Measurements from ENCODE around the gene MIEF1.

The MIEF1 gene

DNA sequence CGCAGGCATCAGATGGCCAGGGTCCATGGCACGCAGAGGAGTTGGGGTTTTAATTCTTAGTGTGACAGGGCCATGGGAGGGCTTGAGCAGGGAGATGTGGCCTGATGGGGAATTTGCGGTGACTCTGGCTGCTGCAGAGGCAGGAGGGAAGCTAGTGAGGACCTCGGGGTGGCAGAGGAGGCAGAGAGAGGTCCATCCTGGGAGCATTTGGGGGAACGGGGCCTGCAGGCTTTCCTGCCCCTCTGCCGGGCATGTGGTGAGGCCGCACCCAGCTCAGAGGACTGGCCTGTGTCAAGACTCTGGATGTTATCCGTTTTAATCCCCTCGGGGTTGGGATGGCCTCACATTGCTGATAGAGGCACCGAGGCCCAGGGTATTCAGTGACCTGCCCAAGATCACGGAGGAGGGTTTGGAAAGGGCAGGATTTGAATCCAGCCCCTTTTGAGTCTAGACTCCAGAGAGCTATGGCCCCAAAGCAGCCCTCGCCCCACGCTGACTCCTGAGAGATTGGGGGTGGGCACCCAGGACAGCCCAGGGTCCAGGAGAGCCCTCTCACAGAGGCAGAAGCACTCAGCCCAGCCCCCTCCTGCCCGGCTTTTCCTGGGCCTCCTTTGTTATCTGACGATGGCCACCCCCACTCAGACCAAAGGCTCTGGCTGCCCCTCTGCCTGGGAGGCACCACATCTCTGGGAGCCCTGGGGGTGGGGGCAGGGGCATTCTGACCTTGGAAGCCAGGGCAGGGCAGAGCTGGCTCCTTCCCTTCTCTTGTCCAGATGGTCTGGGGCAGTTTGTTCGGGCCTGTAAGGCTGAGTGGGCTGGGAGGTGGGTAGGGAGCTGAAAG is 31.4 kb upstream of the MIEF1 start:
- no peak for DNase-seq (ENCODE audit: low read depth, low spot score)

DNA sequence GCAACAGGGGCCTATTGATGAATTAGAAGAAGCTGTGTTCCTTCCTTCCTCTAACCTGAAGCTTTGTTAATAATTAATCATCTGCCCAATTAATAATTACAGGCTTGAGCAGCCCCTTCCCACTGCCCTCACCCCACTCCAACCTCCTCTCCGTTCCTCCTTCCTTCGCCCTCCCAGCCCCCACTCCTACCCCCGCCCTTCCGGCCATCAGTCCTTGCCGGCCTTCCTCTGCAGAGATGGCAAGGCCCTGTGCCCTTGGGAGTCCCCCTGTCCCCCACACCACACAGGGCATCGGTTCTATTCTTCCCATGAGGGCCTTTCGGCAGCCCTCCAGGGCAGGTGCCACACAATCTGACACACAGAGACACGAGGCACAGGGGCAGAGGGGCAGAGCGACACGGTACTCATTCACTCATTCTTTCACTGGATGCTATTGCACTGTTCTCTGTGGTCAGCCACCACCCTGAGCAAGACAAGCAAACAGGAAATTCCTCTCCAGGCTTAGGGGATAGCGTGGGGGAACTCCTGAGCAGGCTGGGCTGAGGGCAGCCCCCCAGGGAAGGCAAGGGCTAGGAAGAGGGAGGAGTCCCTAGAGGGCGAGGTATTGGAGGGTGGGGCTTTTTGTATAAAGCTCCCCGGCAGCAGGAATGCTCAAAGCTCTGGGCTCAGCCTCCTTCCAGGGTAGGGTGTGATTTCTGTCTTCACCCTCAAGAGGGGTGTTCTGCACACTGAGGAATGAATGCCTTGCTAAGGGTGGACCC is 30.5 kb upstream of the MIEF1 start:
- DNase-seq (ENCODE audit: low read depth, low spot score): peak; percentile 72

DNA sequence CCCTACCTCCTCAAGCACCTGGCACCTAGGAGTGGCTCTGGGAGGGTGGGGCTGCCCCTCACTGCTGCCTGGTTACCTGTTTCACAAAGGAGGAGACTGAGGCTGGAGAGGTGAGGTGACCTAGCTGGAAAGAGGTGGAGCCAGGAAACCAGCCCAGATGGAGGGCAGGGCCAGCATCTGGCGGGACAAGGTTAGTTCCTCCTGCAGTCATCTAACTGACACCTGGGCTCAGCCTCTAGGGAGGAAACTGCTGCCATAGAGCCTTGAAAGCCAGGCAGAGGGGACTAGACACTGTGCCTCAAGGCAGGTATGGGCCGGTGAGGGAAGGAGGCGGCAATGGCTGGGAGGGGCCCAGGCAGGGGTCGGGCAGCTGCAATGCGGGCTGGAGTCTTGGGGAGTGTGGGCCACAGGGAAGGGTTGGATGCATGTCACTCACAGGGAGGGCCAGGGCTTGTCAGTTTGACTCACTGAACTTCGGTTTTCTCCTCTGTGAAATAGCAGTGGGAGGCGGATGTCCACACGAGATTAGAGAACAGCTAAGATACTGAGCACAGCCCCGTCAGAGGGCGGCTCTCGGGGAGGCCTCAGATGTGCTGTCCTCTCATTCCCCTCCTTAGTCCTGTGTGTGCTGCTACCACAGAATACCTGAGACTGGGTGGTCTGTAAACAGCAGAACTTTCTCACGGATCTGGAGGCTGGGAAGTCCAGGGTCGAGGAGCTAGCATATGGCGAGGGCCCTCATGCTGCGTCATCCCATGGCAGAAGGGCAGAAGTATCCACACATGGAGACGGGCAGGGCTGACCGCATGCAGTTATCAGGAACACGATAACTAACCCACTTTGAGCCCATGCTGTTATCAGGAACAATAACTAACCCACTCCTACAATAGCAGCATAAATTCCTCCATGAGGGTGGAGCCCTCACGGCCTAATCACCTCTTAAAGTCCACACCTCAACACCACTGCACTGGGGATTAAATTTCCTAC is 29.2 kb upstream of the MIEF1 start:
- DNase-seq (ENCODE audit: low read depth, low spot score): no peak

DNA sequence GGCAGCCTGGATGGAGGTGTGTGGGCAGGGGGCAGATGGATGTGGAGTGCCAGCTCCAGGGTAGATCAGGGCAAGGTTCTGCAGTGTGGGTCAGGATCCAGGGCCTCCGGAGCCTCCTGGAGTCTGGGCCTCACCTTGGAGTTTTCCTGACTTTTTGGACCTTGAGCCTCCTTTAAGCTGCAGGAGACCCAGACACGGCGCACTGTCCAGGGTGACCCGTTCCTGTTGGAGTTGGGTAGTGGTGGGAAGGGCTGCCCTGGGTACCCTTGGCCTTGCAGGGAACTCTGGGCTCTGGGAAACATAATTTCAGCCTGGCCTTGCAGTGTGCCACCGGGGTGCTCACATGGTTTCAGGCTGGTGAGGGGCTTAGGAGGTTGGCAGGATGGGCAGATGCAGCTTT is 28.2 kb upstream of the MIEF1 start:
- DNase-seq (ENCODE audit: low read depth, low spot score): no peak

DNA sequence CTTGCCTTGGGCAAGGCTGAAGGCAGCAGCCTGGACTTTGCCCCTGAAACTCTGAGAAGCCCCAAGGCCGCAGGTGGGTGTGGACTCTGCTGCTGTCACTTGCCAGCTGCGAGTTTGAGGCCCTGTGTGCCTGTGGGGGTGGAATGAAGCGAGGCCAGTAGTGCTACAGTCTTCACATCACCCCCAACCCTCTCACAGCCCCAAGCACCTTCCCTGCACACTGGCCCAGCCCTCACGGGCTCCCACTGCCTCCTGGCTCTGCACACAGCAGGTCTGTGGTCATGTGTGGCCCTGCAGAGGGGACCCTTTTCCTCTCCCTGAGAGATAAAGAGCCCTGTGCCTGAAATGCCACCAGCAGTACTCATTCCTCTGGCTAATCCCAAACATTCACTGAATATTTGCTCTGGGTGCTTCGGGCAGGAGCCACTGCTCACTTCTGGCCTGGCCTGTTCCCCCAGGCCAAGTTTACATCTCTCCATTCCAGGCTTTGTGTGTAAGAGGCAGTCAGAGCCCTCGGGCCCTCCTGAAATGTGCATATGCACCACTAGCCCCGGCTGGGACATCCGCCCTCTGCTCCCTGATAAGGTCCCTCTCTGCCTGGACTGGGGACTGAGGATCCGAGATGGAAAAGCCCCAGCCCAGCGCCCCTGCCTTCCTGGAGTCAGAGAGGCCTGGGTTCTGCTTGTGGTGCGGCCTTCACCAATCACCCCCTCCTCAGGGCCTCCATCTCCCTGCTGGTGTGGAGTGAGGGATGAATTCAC is 27.6 kb upstream of the MIEF1 start:
- DNase-seq (ENCODE audit: low read depth, low spot score): peak; percentile 44

DNA sequence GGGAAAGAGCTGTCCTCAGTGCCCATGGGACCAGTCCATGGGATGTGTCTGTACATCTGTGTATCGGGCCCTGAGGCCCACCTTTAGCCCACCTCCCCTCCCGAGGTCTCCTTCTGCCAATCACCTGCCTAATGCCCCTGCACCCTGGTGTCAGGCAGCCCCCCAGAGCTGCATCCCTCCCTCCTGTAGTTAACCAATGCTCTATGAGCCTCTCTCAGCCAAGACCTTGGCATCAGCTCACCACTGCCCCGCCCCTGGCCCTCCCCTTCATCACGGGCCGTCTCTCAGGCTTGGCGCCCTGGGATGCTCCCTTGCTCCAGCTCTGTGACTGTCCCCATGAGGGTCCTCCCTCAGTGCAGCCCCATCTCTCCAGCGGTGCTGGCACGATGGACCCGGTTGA is 26.8 kb upstream of the MIEF1 start:
- no peak for DNase-seq (ENCODE audit: low read depth, low spot score)

DNA sequence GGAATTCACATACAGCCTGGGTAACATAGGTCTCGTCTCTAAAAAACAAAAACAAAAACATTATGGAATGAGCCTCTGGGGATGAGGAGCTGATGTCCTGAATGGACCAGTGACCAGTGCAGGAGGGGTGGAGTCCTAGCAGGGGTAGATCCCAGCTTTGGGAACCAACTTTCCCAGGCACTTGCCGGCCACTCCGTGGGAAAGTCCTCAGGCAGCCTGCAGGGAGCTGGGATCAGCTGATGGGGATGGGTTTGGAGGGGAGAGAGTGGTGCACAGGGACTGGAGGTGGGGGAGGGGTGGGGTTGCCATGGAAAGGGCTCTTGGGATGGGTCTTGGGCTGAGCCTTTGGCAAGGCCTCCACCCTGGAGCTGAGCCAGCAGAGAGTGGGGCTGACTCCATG is 26.2 kb upstream of the MIEF1 start:
- no peak for DNase-seq (ENCODE audit: low read depth, low spot score)

DNA sequence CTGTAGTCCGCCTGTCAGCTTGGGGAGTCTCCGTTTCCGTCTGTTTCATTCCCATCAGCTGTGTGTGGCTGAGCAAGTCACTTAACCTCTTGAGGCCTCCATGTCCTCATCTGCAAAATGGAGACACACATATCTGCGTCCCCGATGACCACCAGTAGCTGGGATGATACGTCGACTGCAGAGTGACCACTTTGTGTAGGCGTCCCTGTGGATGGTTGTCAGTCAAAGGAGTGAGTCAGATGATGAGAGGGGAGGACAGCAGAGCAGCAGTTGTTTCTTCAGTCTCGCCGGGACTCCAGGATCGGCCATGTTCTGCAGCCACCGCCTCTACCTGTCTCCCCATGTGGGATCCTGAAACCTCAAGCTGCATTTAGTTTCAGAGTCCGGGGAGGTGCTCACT is 25.4 kb upstream of the MIEF1 start:
- DNase-seq (ENCODE audit: low read depth, low spot score): no peak

DNA sequence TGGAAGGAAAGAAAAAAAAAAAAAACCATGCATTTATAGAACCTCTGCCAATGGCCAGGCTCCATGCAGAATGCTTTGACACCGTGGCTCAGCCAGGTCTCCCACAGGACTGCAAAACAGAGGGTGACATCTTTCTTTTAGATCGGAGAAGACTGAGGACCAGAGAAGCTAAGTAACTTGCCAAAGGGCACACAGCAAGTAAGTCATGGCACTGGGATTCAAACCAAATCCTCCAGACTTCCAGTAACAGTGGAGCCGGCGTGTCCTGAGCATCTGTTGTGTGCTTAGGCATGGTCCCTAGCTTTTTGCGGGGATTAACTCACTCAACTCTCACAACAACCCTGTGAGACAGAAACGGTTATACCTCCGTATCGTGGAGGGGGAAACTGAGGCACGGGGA is 24.5 kb upstream of the MIEF1 start:
- no peak for DNase-seq (ENCODE audit: low read depth, low spot score)

DNA sequence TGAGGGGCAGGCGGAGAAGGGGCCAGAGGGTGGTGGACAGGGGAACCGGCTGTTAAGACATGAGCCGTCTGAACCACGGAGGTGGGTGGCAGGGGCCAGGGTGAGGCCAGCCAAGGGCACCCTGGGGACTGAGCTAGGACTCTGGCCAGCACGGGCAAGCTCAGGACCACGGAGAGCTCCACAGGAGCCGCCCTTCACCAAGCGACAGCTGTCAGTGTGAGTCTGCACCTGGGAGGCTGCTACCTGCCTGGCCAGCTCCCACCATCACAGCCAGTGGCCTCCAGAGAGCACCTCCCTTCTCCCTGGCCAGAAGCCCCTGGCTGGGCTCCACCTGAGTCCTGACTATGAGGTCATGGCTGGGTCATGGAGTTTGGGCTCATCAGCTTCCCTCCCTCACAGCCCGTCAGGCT is 23.6 kb upstream of the MIEF1 start:
- DNase-seq (ENCODE audit: low read depth, low spot score): peak; percentile 53

DNA sequence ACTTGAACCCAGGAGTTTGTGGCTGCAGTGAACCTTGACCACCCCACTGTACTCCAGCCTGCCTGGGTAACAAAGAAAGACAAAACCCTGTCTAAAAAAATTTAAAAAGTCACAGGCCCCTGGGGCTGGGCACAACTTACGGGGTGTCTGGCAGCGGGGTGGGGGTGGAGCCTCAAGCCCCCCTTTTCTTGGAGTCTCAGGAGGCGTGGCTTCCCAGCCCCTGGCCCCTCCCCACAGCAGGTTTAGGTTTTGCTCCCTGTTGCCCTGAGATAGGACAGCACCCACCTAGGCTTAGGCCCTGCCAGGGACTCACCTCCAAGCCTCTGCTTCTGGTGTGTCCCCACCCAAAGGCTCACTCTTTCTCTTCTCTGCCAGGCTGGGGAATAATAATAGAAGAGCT is 22.8 kb upstream of the MIEF1 start:
- no peak for DNase-seq (ENCODE audit: low read depth, low spot score)

DNA sequence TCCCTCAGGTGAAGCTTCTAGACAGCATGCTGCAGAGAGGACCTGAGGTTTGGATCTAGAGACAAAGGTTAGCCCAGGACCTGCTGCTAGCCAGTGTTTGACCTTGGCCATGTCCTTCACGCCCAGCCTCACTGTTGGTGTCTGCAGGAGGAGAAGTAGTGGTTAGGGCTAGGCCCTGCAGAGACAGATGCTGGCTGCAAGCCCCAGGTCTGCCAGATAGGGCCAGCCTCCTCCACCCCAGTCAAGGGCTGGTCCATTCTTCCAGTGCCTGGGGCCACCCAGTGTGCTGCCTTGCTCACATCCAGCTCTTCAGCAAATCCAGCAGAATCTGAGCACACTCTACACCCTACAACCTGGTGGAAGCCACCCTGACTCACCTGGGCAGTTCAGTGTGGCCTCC is 21.5 kb upstream of the MIEF1 start:
- no peak for DNase-seq (ENCODE audit: low read depth, low spot score)

DNA sequence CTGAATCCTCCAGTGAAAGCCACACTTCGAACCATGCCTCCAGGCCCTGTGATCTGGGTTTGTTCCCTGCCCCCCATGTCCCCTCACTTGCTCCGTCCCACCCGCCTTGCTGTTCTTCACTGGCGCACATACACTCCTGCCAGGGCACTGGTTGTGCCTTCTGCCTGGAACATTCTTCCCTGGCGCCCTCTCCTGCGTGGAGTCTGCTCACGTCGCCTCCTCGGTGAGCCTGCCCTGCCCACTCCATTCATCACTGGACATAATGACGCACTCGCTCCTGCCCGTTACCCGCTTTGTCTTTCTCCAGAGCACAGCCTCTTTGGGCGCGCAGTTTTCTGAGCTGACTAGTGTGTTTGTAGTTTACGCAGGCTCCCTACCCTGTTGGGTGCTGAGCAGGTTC is 21.0 kb upstream of the MIEF1 start:
- DNase-seq (ENCODE audit: low read depth, low spot score): peak; percentile 22

DNA sequence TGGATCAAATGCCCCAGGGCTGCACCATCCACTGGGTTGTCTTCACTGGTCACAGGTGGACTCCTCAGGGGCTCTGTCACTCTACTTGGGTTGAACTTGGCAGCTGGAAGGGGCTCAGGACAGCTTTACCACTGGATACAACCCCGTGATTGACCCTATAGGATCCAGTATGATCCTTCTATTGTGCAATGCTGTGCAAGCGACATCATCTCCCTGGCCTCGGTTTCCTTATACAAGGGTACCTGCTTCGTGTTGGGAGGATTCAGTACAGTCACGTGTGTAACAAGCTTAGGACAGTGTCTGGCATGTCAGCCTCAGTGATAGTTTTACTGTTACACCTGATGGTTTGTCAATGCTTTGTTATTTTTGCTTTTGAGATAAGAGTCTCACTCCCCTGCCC is 20.5 kb upstream of the MIEF1 start:
- DNase-seq (ENCODE audit: low read depth, low spot score): no peak

DNA sequence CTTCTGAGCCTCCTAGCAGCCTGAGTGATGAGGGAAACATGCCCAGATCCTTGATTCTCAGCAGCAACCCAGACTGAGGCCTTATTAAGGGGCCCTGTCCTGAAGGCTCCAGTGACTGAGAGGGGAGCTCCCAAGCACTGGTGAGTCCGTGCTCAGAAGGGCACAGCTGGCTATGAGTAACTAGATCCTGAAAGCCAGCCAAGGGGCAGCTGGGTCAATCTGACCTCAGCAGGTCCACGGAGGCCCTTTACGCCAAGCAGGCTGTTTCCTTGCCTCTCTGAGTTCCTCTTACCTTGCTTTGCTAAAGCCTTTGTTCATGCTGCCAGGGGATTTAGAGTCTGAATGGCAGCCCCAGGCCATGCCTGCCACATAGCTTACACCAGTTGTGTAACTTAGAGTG is 19.3 kb upstream of the MIEF1 start:
- DNase-seq (ENCODE audit: low read depth, low spot score): no peak

DNA sequence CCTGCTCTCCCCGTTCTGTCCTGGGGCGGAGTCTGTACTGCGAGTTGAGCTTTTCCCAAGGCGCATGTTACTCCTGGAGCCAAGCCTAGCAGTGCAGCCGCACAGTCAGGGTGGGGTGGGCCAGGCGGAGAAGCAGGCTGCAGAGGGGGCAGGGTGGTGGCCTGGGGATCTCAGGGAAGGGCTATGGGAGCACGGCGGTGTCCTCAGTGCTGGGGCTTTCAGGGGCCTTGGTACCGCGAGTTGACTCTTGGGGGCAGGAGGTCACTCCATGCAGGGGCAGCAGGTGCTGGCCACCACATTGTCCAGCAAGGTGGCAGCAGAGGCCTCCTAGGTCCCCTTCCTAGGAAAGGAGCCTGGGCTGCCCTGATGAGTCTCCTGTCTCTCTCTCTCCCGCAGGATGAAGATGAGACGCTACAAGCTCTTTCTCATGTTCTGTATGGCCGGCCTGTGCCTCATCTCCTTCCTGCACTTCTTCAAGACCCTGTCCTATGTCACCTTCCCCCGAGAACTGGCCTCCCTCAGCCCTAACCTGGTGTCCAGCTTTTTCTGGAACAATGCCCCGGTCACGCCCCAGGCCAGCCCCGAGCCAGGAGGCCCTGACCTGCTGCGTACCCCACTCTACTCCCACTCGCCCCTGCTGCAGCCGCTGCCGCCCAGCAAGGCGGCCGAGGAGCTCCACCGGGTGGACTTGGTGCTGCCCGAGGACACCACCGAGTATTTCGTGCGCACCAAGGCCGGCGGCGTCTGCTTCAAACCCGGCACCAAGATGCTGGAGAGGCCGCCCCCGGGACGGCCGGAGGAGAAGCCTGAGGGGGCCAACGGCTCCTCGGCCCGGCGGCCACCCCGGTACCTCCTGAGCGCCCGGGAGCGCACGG is 14.9 kb upstream of the MIEF1 start:
- no peak for DNase-seq (ENCODE audit: low read depth, low spot score)

DNA sequence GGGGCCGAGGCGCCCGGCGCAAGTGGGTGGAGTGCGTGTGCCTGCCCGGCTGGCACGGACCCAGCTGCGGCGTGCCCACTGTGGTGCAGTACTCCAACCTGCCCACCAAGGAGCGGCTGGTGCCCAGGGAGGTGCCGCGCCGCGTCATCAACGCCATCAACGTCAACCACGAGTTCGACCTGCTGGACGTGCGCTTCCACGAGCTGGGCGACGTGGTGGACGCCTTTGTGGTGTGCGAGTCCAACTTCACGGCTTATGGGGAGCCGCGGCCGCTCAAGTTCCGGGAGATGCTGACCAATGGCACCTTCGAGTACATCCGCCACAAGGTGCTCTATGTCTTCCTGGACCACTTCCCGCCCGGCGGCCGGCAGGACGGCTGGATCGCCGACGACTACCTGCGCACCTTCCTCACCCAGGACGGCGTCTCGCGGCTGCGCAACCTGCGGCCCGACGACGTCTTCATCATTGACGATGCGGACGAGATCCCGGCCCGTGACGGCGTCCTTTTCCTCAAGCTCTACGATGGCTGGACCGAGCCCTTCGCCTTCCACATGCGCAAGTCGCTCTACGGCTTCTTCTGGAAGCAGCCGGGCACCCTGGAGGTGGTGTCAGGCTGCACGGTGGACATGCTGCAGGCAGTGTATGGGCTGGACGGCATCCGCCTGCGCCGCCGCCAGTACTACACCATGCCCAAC is 14.1 kb upstream of the MIEF1 start:
- DNase-seq (ENCODE audit: low read depth, low spot score): no peak

DNA sequence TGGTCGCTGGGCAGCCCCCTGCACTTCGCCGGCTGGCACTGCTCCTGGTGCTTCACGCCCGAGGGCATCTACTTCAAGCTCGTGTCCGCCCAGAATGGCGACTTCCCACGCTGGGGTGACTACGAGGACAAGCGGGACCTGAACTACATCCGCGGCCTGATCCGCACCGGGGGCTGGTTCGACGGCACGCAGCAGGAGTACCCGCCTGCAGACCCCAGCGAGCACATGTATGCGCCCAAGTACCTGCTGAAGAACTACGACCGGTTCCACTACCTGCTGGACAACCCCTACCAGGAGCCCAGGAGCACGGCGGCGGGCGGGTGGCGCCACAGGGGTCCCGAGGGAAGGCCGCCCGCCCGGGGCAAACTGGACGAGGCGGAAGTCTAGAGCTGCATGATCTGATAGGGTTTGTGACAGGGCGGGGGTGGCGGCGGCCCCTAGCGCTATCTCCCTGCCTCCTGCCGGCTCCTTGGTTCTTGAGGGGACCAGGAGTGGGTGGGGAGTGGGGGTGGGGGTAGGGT is 13.5 kb upstream of the MIEF1 start:
- no peak for DNase-seq (ENCODE audit: low read depth, low spot score)
